ENCODE measurements around the gene ITGAE. TPM values are rescaled to one million over a fixed set of nuclear protein-coding genes. Genes with fewer than 3 reads are reported as not detected.

Gene ITGAE
- total and polyA plus RNA-seq, 2 experiments from 2014 or later: 23.3 to 80.3 TPM

GRCh38 chr17:3695129-3695722 lies 105.8 kb downstream of the ITGAE start:
- Histone ChIP-seq H3F3A (ENCODE audit: insufficient read depth) (peaks cover 4% of the 10 kb centered on the region; the same call in 1 of the 2 replicates), H3K4me2 (ENCODE audit: unreplicated experiment) (peak overlapping the region; percentile 87), H4K20me1 (ENCODE audit: insufficient read depth) (no peaks in the 10 kb centered on the region), H3K27me3 (replicated peaks; ENCODE audit: insufficient read depth) (no peaks in the 10 kb centered on the region), H2AFZ (peak overlapping the region; percentile 81), H3K9ac (no peak overlapping the region), H3K4me3 (peak overlapping the region; percentile 72), H3K9me3 (ENCODE audit: low read depth) (no peaks in the 10 kb centered on the region), H3K36me3 (ENCODE audit: low read depth) (no peaks in the 10 kb centered on the region), H3K9me2 (ENCODE audit: insufficient read depth) (no peaks in the 10 kb centered on the region), H3K4me1 (ENCODE audit: insufficient read depth) (peaks cover 10% of the 10 kb centered on the region; the same call in 1 of the 2 replicates), H3K79me2 (ENCODE audit: insufficient read depth) (no peaks in the 10 kb centered on the region), H3K27ac (no peak overlapping the region)
- TF ChIP-seq EZH2 (IDR thresholded peaks at IDR 0.05; ENCODE audit: insufficient read depth, poor library complexity, severe bottlenecking) (no peak), EZH2phosphoT487 (IDR thresholded peaks at IDR 0.05; ENCODE audit: insufficient read depth, low read depth) (no peak)
- in situ Hi-C loops (cut with MboI): no loop called here
- WGBS, 2 experiments (ENCODE audit: low coverage in 1 of 2, low lambda C conversion rate in 2 of 2, missing lambda C conversion rate in 2 of 2): 2 to 7% methylated on average over 9 to 17 of the region's 17 CpGs
- peak; percentile 50 for DNase-seq

GRCh38 chr17:3693829-3694231 lies 107.2 kb downstream of the ITGAE start:
- Histone ChIP-seq H3F3A (ENCODE audit: insufficient read depth) (peaks cover 4% of the 10 kb centered on the region; the same call in 1 of the 2 replicates), H2AFZ (no peak overlapping the region), H3K4me2 (ENCODE audit: unreplicated experiment) (no peak overlapping the region), H3K9me2 (ENCODE audit: insufficient read depth) (no peaks in the 10 kb centered on the region), H3K4me3 (no peak overlapping the region), H3K79me2 (ENCODE audit: insufficient read depth) (no peaks in the 10 kb centered on the region), H3K36me3 (ENCODE audit: low read depth) (no peaks in the 10 kb centered on the region), H3K27me3 (replicated peaks; ENCODE audit: insufficient read depth) (no peaks in the 10 kb centered on the region), H3K9ac (no peak overlapping the region), H3K9me3 (ENCODE audit: low read depth) (no peaks in the 10 kb centered on the region), H3K4me1 (ENCODE audit: insufficient read depth) (peaks cover 10% of the 10 kb centered on the region; the same call in 1 of the 2 replicates), H3K27ac (no peak overlapping the region), H4K20me1 (ENCODE audit: insufficient read depth) (no peaks in the 10 kb centered on the region)
- DNase-seq: no peak
- TF ChIP-seq EZH2 (IDR thresholded peaks at IDR 0.05; ENCODE audit: insufficient read depth, poor library complexity, severe bottlenecking) (no peak), EZH2phosphoT487 (IDR thresholded peaks at IDR 0.05; ENCODE audit: insufficient read depth, low read depth) (no peak)
- 84 to 85% methylated on average over 9 of the region's 9 CpGs for WGBS, 2 experiments (ENCODE audit: low coverage in 1 of 2, low lambda C conversion rate in 2 of 2, missing lambda C conversion rate in 2 of 2)
- in situ Hi-C loops (cut with MboI): no loop called here

- 82 to 96% methylated on average over 4 of the region's 4 CpGs for WGBS, 2 experiments (ENCODE audit: low coverage in 1 of 2, low lambda C conversion rate in 2 of 2, missing lambda C conversion rate in 2 of 2)
- Histone ChIP-seq H3K27me3 (replicated peaks; ENCODE audit: insufficient read depth) (no peaks in the 10 kb centered on the region), H3K79me2 (ENCODE audit: insufficient read depth) (no peaks in the 10 kb centered on the region), H3K4me2 (ENCODE audit: unreplicated experiment) (no peak overlapping the region), H3K9me2 (ENCODE audit: insufficient read depth) (no peaks in the 10 kb centered on the region), H3K27ac (no peak overlapping the region), H3K9ac (no peak overlapping the region), H4K20me1 (ENCODE audit: insufficient read depth) (no peaks in the 10 kb centered on the region), H3K9me3 (ENCODE audit: low read depth) (no peaks in the 10 kb centered on the region), H3K4me1 (ENCODE audit: insufficient read depth) (peaks cover 10% of the 10 kb centered on the region; the same call in 1 of the 2 replicates), H3F3A (ENCODE audit: insufficient read depth) (peaks cover 4% of the 10 kb centered on the region; the same call in 1 of the 2 replicates), H2AFZ (no peak overlapping the region), H3K4me3 (no peak overlapping the region), H3K36me3 (ENCODE audit: low read depth) (no peaks in the 10 kb centered on the region)
- in situ Hi-C loops (cut with MboI): no loop called here
- DNase-seq: no peak
- TF ChIP-seq EZH2 (IDR thresholded peaks at IDR 0.05; ENCODE audit: insufficient read depth, poor library complexity, severe bottlenecking) (no peak), EZH2phosphoT487 (IDR thresholded peaks at IDR 0.05; ENCODE audit: insufficient read depth, low read depth) (no peak)
Measured at GRCh38 chr17:3693141-3693540, 107.8 kb downstream of the ITGAE start.

- TF ChIP-seq EZH2phosphoT487 (IDR thresholded peaks at IDR 0.05; ENCODE audit: insufficient read depth, low read depth) (no peak), EZH2 (IDR thresholded peaks at IDR 0.05; ENCODE audit: insufficient read depth, poor library complexity, severe bottlenecking) (no peak)
- H3K27me3 ChIP-seq (replicated peaks; ENCODE audit: insufficient read depth): no peaks in the 10 kb centered on the region
- H3K27ac ChIP-seq: no peak overlapping the region
- H3F3A ChIP-seq (ENCODE audit: insufficient read depth): peaks cover 4% of the 10 kb centered on the region; the same call in 1 of the 2 replicates
- H3K4me1 ChIP-seq (ENCODE audit: insufficient read depth): peaks cover 10% of the 10 kb centered on the region; the same call in 1 of the 2 replicates
- H3K9me3 ChIP-seq (ENCODE audit: low read depth): no peaks in the 10 kb centered on the region
- no peak overlapping the region for H3K4me2 ChIP-seq (ENCODE audit: unreplicated experiment)
- DNase-seq: no peak
- H3K79me2 ChIP-seq (ENCODE audit: insufficient read depth): no peaks in the 10 kb centered on the region
- WGBS, 2 experiments (ENCODE audit: low coverage in 1 of 2, low lambda C conversion rate in 2 of 2, missing lambda C conversion rate in 2 of 2): 69 to 74% methylated on average over 9 of the region's 9 CpGs
- H3K36me3 ChIP-seq (ENCODE audit: low read depth): no peaks in the 10 kb centered on the region
- in situ Hi-C loops (cut with MboI): no loop called here
- no peak overlapping the region for H3K4me3 ChIP-seq
- H4K20me1 ChIP-seq (ENCODE audit: insufficient read depth): no peaks in the 10 kb centered on the region
- no peak overlapping the region for H2AFZ ChIP-seq
- no peaks in the 10 kb centered on the region for H3K9me2 ChIP-seq (ENCODE audit: insufficient read depth)
- no peak overlapping the region for H3K9ac ChIP-seq
Measured at GRCh38 chr17:3692346-3692745, 108.6 kb downstream of the ITGAE start.
